ENCODE data around the gene PTPRO. TPM values are rescaled to one million over a fixed set of nuclear protein-coding genes. Genes with fewer than 3 reads are reported as not detected.

Gene PTPRO
- total and polyA plus RNA-seq, 5 donors from 2014 or later: 0.88 to 2.9 (median 1.6) TPM

GRCh38 chr12:15536446-15536845, 214.1 kb downstream of the PTPRO start:
- H3K36me3 ChIP-seq (ENCODE audit: control insufficient read depth, insufficient read depth, low read length): no peaks in the 10 kb centered on the region
- peaks cover 19% of the 10 kb centered on the region for H3K4me1 ChIP-seq (ENCODE audit: control insufficient read depth, insufficient read depth, low read length, poor library complexity, severe bottlenecking)
- ATAC-seq (ENCODE audit: low read depth in 2 of 2): no peak
- no peak for DNase-seq
- H3K4me3 Mint-ChIP-seq: no peak overlapping the region
- H3K9me3 Mint-ChIP-seq: peaks cover 0 to 1% (median 0%) of the 10 kb centered on the region in 7 donors
- H3K9me3 ChIP-seq (ENCODE audit: control insufficient read depth in 2 of 2, low read length in 2 of 2): no peaks in the 10 kb centered on the region
- no peaks in the 10 kb centered on the region for H3K27me3 Mint-ChIP-seq
- no peak overlapping the region for H3K27ac Mint-ChIP-seq
- H3K4me3 ChIP-seq (ENCODE audit: low read depth, low read length): no peak overlapping the region
- peaks cover 5 to 32% (median 14%) of the 10 kb centered on the region in 4 donors for H3K4me1 Mint-ChIP-seq
- H3K36me3 Mint-ChIP-seq: no peaks in the 10 kb centered on the region
- H3K27ac ChIP-seq (ENCODE audit: insufficient read depth, low read length, poor library complexity, severe bottlenecking): no peak overlapping the region
- H3K27me3 ChIP-seq (ENCODE audit: control insufficient read depth, insufficient read depth, low read length): no peaks in the 10 kb centered on the region

- Mint-ChIP-seq H3K4me1 (peaks cover 0 to 39% (median 14%) of the 10 kb centered on the region in 4 donors), H3K36me3 (peaks cover 7% of the 10 kb centered on the region), H3K4me3 (no peak overlapping the region), H3K9me3 (peaks cover 0 to 1% (median 0%) of the 10 kb centered on the region in 7 donors), H3K27ac (no peak overlapping the region), H3K27me3 (no peaks in the 10 kb centered on the region)
- DNase-seq (no peak), ATAC-seq (ENCODE audit: low read depth in 2 of 2) (no peak)
- no peak overlapping the region for H3K4me3 ChIP-seq (ENCODE audit: low read depth, low read length)
- no peaks in the 10 kb centered on the region for H3K9me3 ChIP-seq (ENCODE audit: control insufficient read depth in 2 of 2, low read length in 2 of 2)
- peaks cover 10% of the 10 kb centered on the region for H3K4me1 ChIP-seq (ENCODE audit: control insufficient read depth, insufficient read depth, low read length, poor library complexity, severe bottlenecking)
- H3K27me3 ChIP-seq (ENCODE audit: control insufficient read depth, insufficient read depth, low read length): no peaks in the 10 kb centered on the region
- H3K27ac ChIP-seq (ENCODE audit: insufficient read depth, low read length, poor library complexity, severe bottlenecking): no peak overlapping the region
- H3K36me3 ChIP-seq (ENCODE audit: control insufficient read depth, insufficient read depth, low read length): no peaks in the 10 kb centered on the region
These were observed 216.6 kb downstream of the PTPRO start for GRCh38 chr12:15538881-15539280.

GRCh38 chr12:15540005-15540404, 217.7 kb downstream of the PTPRO start:
- no peak for DNase-seq

GRCh38 chr12:15540469-15540872, 218.2 kb downstream of the PTPRO start:
- Mint-ChIP-seq H3K27ac (peak overlapping the region in 2 of 3 donors; percentile 18 to 35), H3K4me3 (peak overlapping the region in 1 of 4 donors; percentile 13), H3K27me3 (no peaks in the 10 kb centered on the region), H3K36me3 (peaks cover 7% of the 10 kb centered on the region), H3K4me1 (peaks cover 0 to 52% (median 22%) of the 10 kb centered on the region in 4 donors), H3K9me3 (peaks cover 0 to 1% (median 0%) of the 10 kb centered on the region in 7 donors)
- no peaks in the 10 kb centered on the region for H3K36me3 ChIP-seq (ENCODE audit: control insufficient read depth, insufficient read depth, low read length)
- peaks cover 10% of the 10 kb centered on the region for H3K4me1 ChIP-seq (ENCODE audit: control insufficient read depth, insufficient read depth, low read length, poor library complexity, severe bottlenecking)
- H3K4me3 ChIP-seq (ENCODE audit: low read depth, low read length): no peak overlapping the region
- H3K27me3 ChIP-seq (ENCODE audit: control insufficient read depth, insufficient read depth, low read length): no peaks in the 10 kb centered on the region
- no peak for DNase-seq
- H3K9me3 ChIP-seq (ENCODE audit: control insufficient read depth in 2 of 2, low read length in 2 of 2): no peaks in the 10 kb centered on the region
- no peak overlapping the region for H3K27ac ChIP-seq (ENCODE audit: insufficient read depth, low read length, poor library complexity, severe bottlenecking)
- no peak for ATAC-seq (ENCODE audit: low read depth in 2 of 2)

More at GRCh38 chr12:15540005-15540404, 217.7 kb downstream of the PTPRO start:
- Histone ChIP-seq H3K4me1 (ENCODE audit: control insufficient read depth, insufficient read depth, low read length, poor library complexity, severe bottlenecking) (peaks cover 7% of the 10 kb centered on the region), H3K4me3 (ENCODE audit: low read depth, low read length) (no peak overlapping the region), H3K27me3 (ENCODE audit: control insufficient read depth, insufficient read depth, low read length) (no peaks in the 10 kb centered on the region), H3K27ac (ENCODE audit: insufficient read depth, low read length, poor library complexity, severe bottlenecking) (no peak overlapping the region), H3K9me3 (ENCODE audit: control insufficient read depth in 2 of 2, low read length in 2 of 2) (no peaks in the 10 kb centered on the region), H3K36me3 (ENCODE audit: control insufficient read depth, insufficient read depth, low read length) (no peaks in the 10 kb centered on the region)
- H3K27me3 Mint-ChIP-seq: no peaks in the 10 kb centered on the region
- no peak overlapping the region for H3K27ac Mint-ChIP-seq
- H3K4me3 Mint-ChIP-seq: no peak overlapping the region
- H3K4me1 Mint-ChIP-seq: peaks cover 0 to 47% (median 19%) of the 10 kb centered on the region in 4 donors
- peaks cover 7% of the 10 kb centered on the region for H3K36me3 Mint-ChIP-seq
- ATAC-seq (ENCODE audit: low read depth in 2 of 2): no peak
- peaks cover 0 to 1% (median 0%) of the 10 kb centered on the region in 7 donors for H3K9me3 Mint-ChIP-seq

GRCh38 chr12:15541996-15542631, 219.8 kb downstream of the PTPRO start:
- Histone ChIP-seq H3K36me3 (ENCODE audit: control insufficient read depth, insufficient read depth, low read length) (no peaks in the 10 kb centered on the region), H3K4me3 (ENCODE audit: low read depth, low read length) (no peak overlapping the region), H3K27me3 (ENCODE audit: control insufficient read depth, insufficient read depth, low read length) (no peaks in the 10 kb centered on the region), H3K4me1 (ENCODE audit: control insufficient read depth, insufficient read depth, low read length, poor library complexity, severe bottlenecking) (peaks cover 24% of the 10 kb centered on the region), H3K27ac (ENCODE audit: insufficient read depth, low read length, poor library complexity, severe bottlenecking) (no peak overlapping the region), H3K9me3 (ENCODE audit: control insufficient read depth in 2 of 2, low read length in 2 of 2) (no peaks in the 10 kb centered on the region)
- DNase-seq (no peak), ATAC-seq (ENCODE audit: low read depth in 2 of 2) (no peak)
- H3K4me1 Mint-ChIP-seq: peaks cover 13 to 66% (median 34%) of the 10 kb centered on the region in 4 donors
- peaks cover 7% of the 10 kb centered on the region for H3K36me3 Mint-ChIP-seq
- no peaks in the 10 kb centered on the region for H3K27me3 Mint-ChIP-seq
- peak overlapping the region in 1 of 3 donors; percentile 56 for H3K27ac Mint-ChIP-seq
- peaks cover 0 to 1% (median 0%) of the 10 kb centered on the region in 7 donors for H3K9me3 Mint-ChIP-seq
- H3K4me3 Mint-ChIP-seq: no peak overlapping the region

- DNase-seq: no peak
These were observed 221.0 kb downstream of the PTPRO start for GRCh38 chr12:15543347-15543746.

GRCh38 chr12:15544589-15544988, 222.3 kb downstream of the PTPRO start:
- H3K27me3 Mint-ChIP-seq: no peaks in the 10 kb centered on the region
- DNase-seq: no peak
- Histone ChIP-seq H3K27me3 (ENCODE audit: control insufficient read depth, insufficient read depth, low read length) (no peaks in the 10 kb centered on the region), H3K27ac (ENCODE audit: insufficient read depth, low read length, poor library complexity, severe bottlenecking) (peak overlapping the region; percentile 75), H3K9me3 (ENCODE audit: control insufficient read depth in 2 of 2, low read length in 2 of 2) (no peaks in the 10 kb centered on the region), H3K4me1 (ENCODE audit: control insufficient read depth, insufficient read depth, low read length, poor library complexity, severe bottlenecking) (peaks cover 34% of the 10 kb centered on the region), H3K4me3 (ENCODE audit: low read depth, low read length) (no peak overlapping the region), H3K36me3 (ENCODE audit: control insufficient read depth, insufficient read depth, low read length) (no peaks in the 10 kb centered on the region)
- peaks cover 0 to 4% (median 1%) of the 10 kb centered on the region in 7 donors for H3K9me3 Mint-ChIP-seq
- peaks cover 23 to 74% (median 43%) of the 10 kb centered on the region in 4 donors for H3K4me1 Mint-ChIP-seq
- ATAC-seq (ENCODE audit: low read depth in 2 of 2): no peak
- H3K36me3 Mint-ChIP-seq: peaks cover 7% of the 10 kb centered on the region
- H3K27ac Mint-ChIP-seq: peak overlapping the region; percentile 92 to 99 (median 95)
- peak overlapping the region in 3 of 4 donors; percentile 13 to 41 (median 21) for H3K4me3 Mint-ChIP-seq

More at GRCh38 chr12:15543347-15543746, 221.0 kb downstream of the PTPRO start:
- Mint-ChIP-seq H3K36me3 (peaks cover 7% of the 10 kb centered on the region), H3K4me1 (peaks cover 23 to 71% (median 45%) of the 10 kb centered on the region in 4 donors), H3K27me3 (no peaks in the 10 kb centered on the region), H3K4me3 (peak overlapping the region in 2 of 4 donors; percentile 4 to 39), H3K9me3 (peaks cover 0 to 1% (median 0%) of the 10 kb centered on the region in 7 donors), H3K27ac (peak overlapping the region; percentile 88 to 99 (median 92))
- Histone ChIP-seq H3K9me3 (ENCODE audit: control insufficient read depth in 2 of 2, low read length in 2 of 2) (no peaks in the 10 kb centered on the region), H3K27ac (ENCODE audit: insufficient read depth, low read length, poor library complexity, severe bottlenecking) (peak overlapping the region; percentile 29), H3K4me3 (ENCODE audit: low read depth, low read length) (no peak overlapping the region), H3K27me3 (ENCODE audit: control insufficient read depth, insufficient read depth, low read length) (no peaks in the 10 kb centered on the region), H3K36me3 (ENCODE audit: control insufficient read depth, insufficient read depth, low read length) (no peaks in the 10 kb centered on the region), H3K4me1 (ENCODE audit: control insufficient read depth, insufficient read depth, low read length, poor library complexity, severe bottlenecking) (peaks cover 31% of the 10 kb centered on the region)
- no peak for ATAC-seq (ENCODE audit: low read depth in 2 of 2)

Data from CD4-positive, CD25-positive, alpha-beta regulatory T cell (primary cell).